Measurements from ENCODE around the gene USB1.

USB1 gene

DNA sequence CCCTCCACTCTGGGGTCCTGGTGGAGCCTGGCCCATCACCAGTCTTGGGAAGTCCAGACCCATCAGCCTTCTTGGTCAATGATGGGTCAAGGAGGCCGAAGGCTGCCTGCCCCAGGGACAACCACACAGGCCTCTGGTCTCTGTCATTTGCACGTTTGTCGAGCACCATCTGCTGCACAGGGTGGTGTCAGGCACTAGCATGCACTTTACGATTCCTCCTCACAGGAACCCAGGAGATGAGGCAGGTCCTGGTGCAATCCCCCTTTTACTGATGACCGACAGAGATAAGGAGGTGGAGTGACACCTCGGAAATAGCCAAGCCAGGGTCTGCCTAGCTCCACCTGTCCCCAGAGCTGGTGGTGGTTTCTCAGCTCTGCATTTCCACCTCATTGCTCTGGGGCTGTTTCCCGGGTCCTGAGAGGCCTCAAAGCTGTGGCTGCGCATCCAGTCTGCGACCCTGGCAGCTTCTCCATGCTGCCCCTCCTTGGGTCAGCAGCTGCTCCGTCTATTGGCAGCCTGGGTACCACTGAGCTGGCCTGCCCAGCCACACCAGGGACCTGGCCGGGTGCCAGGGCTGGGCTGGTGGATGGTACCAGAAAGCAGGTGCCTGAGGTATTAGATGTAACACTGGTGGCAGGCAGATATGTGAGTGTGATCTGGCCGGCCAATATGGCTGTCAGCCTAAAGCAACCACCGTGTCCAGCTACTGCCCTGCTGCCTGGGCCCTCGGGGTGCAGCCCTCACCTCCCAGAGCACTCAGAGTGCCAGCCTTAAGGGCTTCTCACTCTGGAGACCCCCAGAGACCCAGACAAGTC is 34.4 kb downstream of the USB1 start:
- H3K36me3 ChIP-seq (ENCODE audit: control insufficient read depth, insufficient read depth, low read length) = peaks cover 2% of the 10 kb centered on the region
- H3K9ac ChIP-seq (ENCODE audit: low read length) = no peak overlapping the region
- no peak overlapping the region for H3K4me3 ChIP-seq (ENCODE audit: low read length)
- no peaks in the 10 kb centered on the region for H3K9me3 ChIP-seq (ENCODE audit: control insufficient read depth, low read length)
- H3K27me3 ChIP-seq (ENCODE audit: control insufficient read depth, insufficient read depth, low read length) = no peaks in the 10 kb centered on the region
- peaks cover 52% of the 10 kb centered on the region for H3K4me1 ChIP-seq (ENCODE audit: control insufficient read depth, insufficient read depth, low read length)

DNA sequence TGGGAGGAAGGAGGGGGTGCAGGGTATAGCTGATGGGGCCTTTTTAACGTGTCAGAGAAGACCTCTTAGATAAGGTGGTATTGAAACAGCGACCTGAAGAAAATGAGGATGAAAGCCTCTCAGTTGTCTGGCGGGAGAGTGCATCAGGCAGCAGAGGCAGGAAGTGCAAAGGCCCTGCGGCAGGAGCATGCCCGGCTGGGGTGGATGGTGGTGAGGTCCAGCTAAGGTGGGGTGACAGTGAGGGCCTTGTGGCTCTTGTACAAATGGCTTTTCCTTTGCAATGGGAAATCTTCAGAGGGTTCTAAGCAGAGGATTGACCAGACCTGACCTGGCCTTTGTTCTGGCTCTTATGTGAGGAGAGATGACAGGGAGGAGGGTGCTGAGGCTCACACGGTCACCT is 35.7 kb downstream of the USB1 start:
- H3K9me3 ChIP-seq (ENCODE audit: control insufficient read depth, low read length) = no peaks in the 10 kb centered on the region
- peaks cover 13% of the 10 kb centered on the region for H3K36me3 ChIP-seq (ENCODE audit: control insufficient read depth, insufficient read depth, low read length)
- peaks cover 38% of the 10 kb centered on the region for H3K4me1 ChIP-seq (ENCODE audit: control insufficient read depth, insufficient read depth, low read length)
- H3K27me3 ChIP-seq (ENCODE audit: control insufficient read depth, insufficient read depth, low read length) = no peaks in the 10 kb centered on the region
- no peak overlapping the region for H3K4me3 ChIP-seq (ENCODE audit: low read length)
- no peak overlapping the region for H3K9ac ChIP-seq (ENCODE audit: low read length)

GRCh38 chr16:58037365-58038057 is 36.3 kb downstream of the USB1 start:
- Histone ChIP-seq H3K27me3 (ENCODE audit: control insufficient read depth, insufficient read depth, low read length) (no peaks in the 10 kb centered on the region), H3K4me1 (ENCODE audit: control insufficient read depth, insufficient read depth, low read length) (peaks cover 33% of the 10 kb centered on the region), H3K9ac (ENCODE audit: low read length) (no peak overlapping the region), H3K4me3 (ENCODE audit: low read length) (no peak overlapping the region), H3K9me3 (ENCODE audit: control insufficient read depth, low read length) (no peaks in the 10 kb centered on the region), H3K36me3 (ENCODE audit: control insufficient read depth, insufficient read depth, low read length) (peaks cover 19% of the 10 kb centered on the region)

GRCh38 chr16:58038219-58038641 is 37.0 kb downstream of the USB1 start:
- H3K4me1 ChIP-seq (ENCODE audit: control insufficient read depth, insufficient read depth, low read length) = peaks cover 25% of the 10 kb centered on the region
- no peak overlapping the region for H3K9ac ChIP-seq (ENCODE audit: low read length)
- no peaks in the 10 kb centered on the region for H3K27me3 ChIP-seq (ENCODE audit: control insufficient read depth, insufficient read depth, low read length)
- H3K4me3 ChIP-seq (ENCODE audit: low read length) = no peak overlapping the region
- H3K36me3 ChIP-seq (ENCODE audit: control insufficient read depth, insufficient read depth, low read length) = peaks cover 24% of the 10 kb centered on the region
- H3K9me3 ChIP-seq (ENCODE audit: control insufficient read depth, low read length) = no peaks in the 10 kb centered on the region

- H3K4me3 ChIP-seq (ENCODE audit: low read length) = no peak overlapping the region
- H3K36me3 ChIP-seq (ENCODE audit: control insufficient read depth, insufficient read depth, low read length) = peaks cover 35% of the 10 kb centered on the region
- H3K9me3 ChIP-seq (ENCODE audit: control insufficient read depth, low read length) = no peaks in the 10 kb centered on the region
- H3K27me3 ChIP-seq (ENCODE audit: control insufficient read depth, insufficient read depth, low read length) = no peaks in the 10 kb centered on the region
- no peak overlapping the region for H3K9ac ChIP-seq (ENCODE audit: low read length)
- H3K4me1 ChIP-seq (ENCODE audit: control insufficient read depth, insufficient read depth, low read length) = peaks cover 15% of the 10 kb centered on the region
Measured at GRCh38 chr16:58039829-58040495, 38.8 kb downstream of the USB1 start.

GRCh38 chr16:58040496-58040846 is 39.3 kb downstream of the USB1 start:
- H3K9ac ChIP-seq (ENCODE audit: low read length) = no peak overlapping the region
- H3K36me3 ChIP-seq (ENCODE audit: control insufficient read depth, insufficient read depth, low read length) = peaks cover 35% of the 10 kb centered on the region

DNA sequence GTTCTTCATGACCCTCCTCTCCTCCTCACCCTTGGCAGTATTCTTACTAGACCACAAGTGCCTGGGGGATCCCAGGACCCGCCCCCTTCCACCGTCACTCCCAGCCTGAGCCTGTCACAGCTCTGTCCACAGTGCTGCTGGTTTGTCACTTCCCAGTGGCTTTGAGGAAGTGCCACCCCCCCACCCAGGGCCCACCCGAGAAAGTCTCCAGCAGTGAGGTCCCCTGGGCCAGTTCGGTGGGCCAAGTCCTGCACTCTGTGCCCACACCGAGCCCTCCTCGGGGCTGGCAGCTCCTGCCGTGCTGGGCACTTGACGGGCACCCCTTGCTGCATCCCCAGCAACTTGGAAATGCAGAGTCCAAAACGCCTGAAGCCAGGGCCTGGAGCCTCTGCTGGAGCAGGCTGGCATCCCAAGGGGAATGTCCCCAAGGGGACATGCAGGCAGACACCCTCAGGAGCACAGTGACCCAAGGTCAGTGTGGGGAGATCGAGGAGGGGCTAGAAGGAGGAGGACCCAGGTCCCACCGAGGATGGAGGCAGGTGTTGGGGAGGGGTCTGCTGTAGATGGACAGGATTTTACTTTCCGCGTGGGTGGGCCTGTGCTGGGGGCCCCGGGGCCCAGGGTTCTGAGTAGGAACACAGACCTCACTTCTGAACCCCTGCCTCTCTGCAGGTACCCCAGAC is 39.9 kb downstream of the USB1 start:
- H3K27me3 ChIP-seq (ENCODE audit: control insufficient read depth, insufficient read depth, low read length) = no peaks in the 10 kb centered on the region
- peaks cover 6% of the 10 kb centered on the region for H3K4me1 ChIP-seq (ENCODE audit: control insufficient read depth, insufficient read depth, low read length)
- H3K9ac ChIP-seq (ENCODE audit: low read length) = no peak overlapping the region
- no peak overlapping the region for H3K4me3 ChIP-seq (ENCODE audit: low read length)
- peaks cover 35% of the 10 kb centered on the region for H3K36me3 ChIP-seq (ENCODE audit: control insufficient read depth, insufficient read depth, low read length)
- H3K9me3 ChIP-seq (ENCODE audit: control insufficient read depth, low read length) = no peaks in the 10 kb centered on the region

More at GRCh38 chr16:58040496-58040846, 39.3 kb downstream of the USB1 start:
- Histone ChIP-seq H3K4me1 (ENCODE audit: control insufficient read depth, insufficient read depth, low read length) (peaks cover 12% of the 10 kb centered on the region), H3K4me3 (ENCODE audit: low read length) (no peak overlapping the region), H3K27me3 (ENCODE audit: control insufficient read depth, insufficient read depth, low read length) (no peaks in the 10 kb centered on the region), H3K9me3 (ENCODE audit: control insufficient read depth, low read length) (no peaks in the 10 kb centered on the region)

GRCh38 chr16:58041628-58041955 is 40.4 kb downstream of the USB1 start:
- no peak overlapping the region for H3K4me3 ChIP-seq (ENCODE audit: low read length)
- no peak overlapping the region for H3K9ac ChIP-seq (ENCODE audit: low read length)
- H3K4me1 ChIP-seq (ENCODE audit: control insufficient read depth, insufficient read depth, low read length) = peaks cover 3% of the 10 kb centered on the region
- peaks cover 35% of the 10 kb centered on the region for H3K36me3 ChIP-seq (ENCODE audit: control insufficient read depth, insufficient read depth, low read length)
- no peaks in the 10 kb centered on the region for H3K9me3 ChIP-seq (ENCODE audit: control insufficient read depth, low read length)
- H3K27me3 ChIP-seq (ENCODE audit: control insufficient read depth, insufficient read depth, low read length) = no peaks in the 10 kb centered on the region

DNA sequence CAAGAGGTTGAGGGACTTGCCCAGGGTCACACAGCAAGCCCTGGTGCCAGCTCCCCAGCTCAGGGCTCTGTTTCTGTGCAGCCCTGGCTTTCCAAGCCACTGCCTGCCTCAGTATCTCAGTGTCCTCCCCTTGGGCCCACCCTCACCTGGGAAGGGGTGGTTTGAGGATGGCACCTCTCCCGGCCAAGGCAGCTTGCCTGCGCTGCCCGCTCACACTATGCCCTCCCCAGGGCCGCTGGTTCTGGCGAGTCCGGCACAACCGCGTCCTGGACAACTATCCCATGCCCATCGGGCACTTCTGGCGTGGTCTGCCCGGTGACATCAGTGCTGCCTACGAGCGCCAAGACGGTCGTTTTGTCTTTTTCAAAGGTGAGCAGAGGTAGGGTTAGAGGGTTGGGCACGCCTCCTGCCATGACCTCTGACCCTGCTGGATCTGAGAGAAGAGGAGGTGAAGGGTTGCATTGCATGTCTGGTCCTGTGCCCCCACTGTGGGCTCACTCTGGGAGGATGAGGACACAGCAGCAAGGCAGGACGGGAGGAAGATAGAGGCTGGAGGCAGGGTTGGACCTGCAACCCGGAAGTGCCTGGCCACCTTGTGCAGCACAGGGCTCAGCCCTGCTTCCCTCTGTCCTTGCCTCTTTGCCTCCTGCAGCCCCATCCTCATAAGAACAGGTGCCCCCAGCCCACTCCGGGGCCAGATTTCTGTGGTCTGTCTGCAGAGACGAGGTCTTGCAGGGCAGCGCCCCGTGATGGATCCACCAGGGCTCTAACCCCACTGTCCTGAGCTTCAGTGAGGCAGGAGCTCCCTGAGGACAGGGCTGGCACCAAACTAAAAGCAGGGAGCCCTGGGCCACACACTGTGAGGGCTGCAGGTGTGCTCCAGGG is 41.0 kb downstream of the USB1 start:
- no peaks in the 10 kb centered on the region for H3K9me3 ChIP-seq (ENCODE audit: control insufficient read depth, low read length)
- no peak overlapping the region for H3K4me3 ChIP-seq (ENCODE audit: low read length)
- peaks cover 9% of the 10 kb centered on the region for H3K4me1 ChIP-seq (ENCODE audit: control insufficient read depth, insufficient read depth, low read length)
- H3K9ac ChIP-seq (ENCODE audit: low read length) = no peak overlapping the region
- H3K27me3 ChIP-seq (ENCODE audit: control insufficient read depth, insufficient read depth, low read length) = no peaks in the 10 kb centered on the region
- peaks cover 35% of the 10 kb centered on the region for H3K36me3 ChIP-seq (ENCODE audit: control insufficient read depth, insufficient read depth, low read length)

DNA sequence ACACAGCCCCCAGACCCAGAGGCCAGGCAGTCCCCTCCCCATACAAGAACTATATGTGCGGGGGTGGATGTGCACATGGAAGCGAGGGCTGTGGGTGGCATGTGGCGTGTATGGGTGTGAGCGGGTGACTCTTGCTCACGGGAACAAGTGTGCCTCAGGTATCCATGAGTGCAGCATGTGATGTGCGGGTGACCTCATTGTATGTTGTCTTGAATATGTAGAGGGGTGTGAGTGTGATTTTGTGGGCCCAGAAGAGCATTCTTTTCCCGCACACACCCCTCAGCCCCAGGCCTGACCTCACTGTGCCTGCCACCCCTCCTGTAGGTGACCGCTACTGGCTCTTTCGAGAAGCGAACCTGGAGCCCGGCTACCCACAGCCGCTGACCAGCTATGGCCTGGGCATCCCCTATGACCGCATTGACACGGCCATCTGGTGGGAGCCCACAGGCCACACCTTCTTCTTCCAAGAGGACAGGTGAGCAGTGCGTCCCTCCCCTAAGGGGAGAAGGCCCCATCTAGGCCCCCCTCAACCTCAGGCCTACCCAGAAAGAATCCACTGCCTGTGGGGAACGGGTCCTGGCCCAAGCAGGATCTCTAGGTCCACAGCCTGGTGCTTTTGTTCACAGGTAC is 41.8 kb downstream of the USB1 start:
- Histone ChIP-seq H3K9me3 (ENCODE audit: control insufficient read depth, low read length) (no peaks in the 10 kb centered on the region), H3K4me1 (ENCODE audit: control insufficient read depth, insufficient read depth, low read length) (peaks cover 10% of the 10 kb centered on the region), H3K9ac (ENCODE audit: low read length) (no peak overlapping the region), H3K4me3 (ENCODE audit: low read length) (no peak overlapping the region), H3K27me3 (ENCODE audit: control insufficient read depth, insufficient read depth, low read length) (no peaks in the 10 kb centered on the region), H3K36me3 (ENCODE audit: control insufficient read depth, insufficient read depth, low read length) (peaks cover 35% of the 10 kb centered on the region)

GRCh38 chr16:58043571-58044155 is 42.5 kb downstream of the USB1 start:
- peaks cover 35% of the 10 kb centered on the region for H3K36me3 ChIP-seq (ENCODE audit: control insufficient read depth, insufficient read depth, low read length)
- no peaks in the 10 kb centered on the region for H3K27me3 ChIP-seq (ENCODE audit: control insufficient read depth, insufficient read depth, low read length)
- no peaks in the 10 kb centered on the region for H3K9me3 ChIP-seq (ENCODE audit: control insufficient read depth, low read length)
- peaks cover 10% of the 10 kb centered on the region for H3K4me1 ChIP-seq (ENCODE audit: control insufficient read depth, insufficient read depth, low read length)
- H3K4me3 ChIP-seq (ENCODE audit: low read length) = no peak overlapping the region
- no peak overlapping the region for H3K9ac ChIP-seq (ENCODE audit: low read length)

Data from mucosa of stomach (tissue), 1 donor.